RWPE2 (cell line): Measurements from ENCODE around the gene NAPEPLD.
"Not testable (repeated sequence)": the region's sequence is repeated elsewhere in the genome, so short reads cannot be mapped to it uniquely, and the experiment has no call there.

Source experiments
- ATAC-seq: fragments of 200-7000 bp; cut with Tn5 transposase; 3 replicates; pipeline ENCODE4 v1.9.1; 2021; ENCODE audit warnings: low read depth
- DNase-seq: peaks from one replicate; pipeline ENCODE4 v3.0.0-alpha.2; 2020; ENCODE audit warnings: low spot score
- H3K27ac ChIP-seq: fragments of 450-650 bp; 2 replicates; pipeline ENCODE4 v1.5.1; 2017; ENCODE audit warnings: mild to moderate bottlenecking; ENCODE audit not compliant: poor library complexity, severe bottlenecking
- H3K27me3 ChIP-seq: fragments of 250-450 bp; sonication (Bioruptor Pico); 2 replicates; pipeline ENCODE4 v1.5.1; 2021; ENCODE audit warnings: mild to moderate bottlenecking, moderate library complexity; ENCODE audit not compliant: insufficient read depth, poor library complexity, severe bottlenecking
- H3K36me3 ChIP-seq: fragments of 250-450 bp; sonication (Bioruptor Pico); 2 replicates; pipeline ENCODE4 v1.5.1; 2020; ENCODE audit warnings: low read depth, mild to moderate bottlenecking, moderate library complexity
- H3K4me1 ChIP-seq: fragments of 250-450 bp; sonication (Bioruptor Pico); 2 replicates; pipeline ENCODE4 v1.5.1; 2021; ENCODE audit warnings: mild to moderate bottlenecking, moderate library complexity; ENCODE audit not compliant: insufficient read depth, poor library complexity, severe bottlenecking
- H3K4me3 ChIP-seq: fragments of 250-450 bp; sonication (Bioruptor Pico); 2 replicates; pipeline ENCODE4 v1.5.1; 2021; ENCODE audit warnings: mild to moderate bottlenecking, moderate library complexity; ENCODE audit not compliant: severe bottlenecking
- H3K9me3 ChIP-seq: fragments of 250-450 bp; sonication (Bioruptor Pico); 2 replicates; pipeline ENCODE4 v1.5.1; 2021; ENCODE audit warnings: mild to moderate bottlenecking, moderate library complexity; ENCODE audit not compliant: severe bottlenecking
- TF ChIP-seq, protein P1 (sequence below): fragments of 450-650 bp; IDR thresholded peaks from one replicate; pipeline ENCODE4 v1.5.1; 2017; ENCODE audit warnings: mild to moderate bottlenecking, moderate library complexity; ENCODE audit not compliant: poor library complexity, severe bottlenecking

Gene NAPEPLD

DNA sequence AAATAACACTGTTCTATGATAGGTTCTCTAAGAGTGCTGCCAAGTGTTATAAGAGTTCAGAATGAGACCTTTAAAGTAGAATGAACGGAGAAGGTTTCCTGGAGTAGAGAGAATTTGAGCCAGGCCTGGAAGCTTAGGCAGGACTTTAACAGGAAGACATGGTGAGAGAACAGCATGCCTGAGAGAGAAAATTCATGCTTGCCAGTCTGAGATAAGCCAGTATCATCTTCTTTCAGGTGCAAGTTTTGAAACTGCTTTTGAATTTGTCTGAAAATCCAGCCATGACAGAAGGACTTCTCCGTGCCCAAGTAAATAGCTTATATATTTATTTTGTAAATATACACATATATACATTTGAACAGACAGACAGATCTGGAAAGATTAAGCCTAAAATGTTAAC lies 51.9 kb downstream of the NAPEPLD start:
- ATAC-seq (no peak), DNase-seq (no peak)
- TF ChIP-seq, protein P1, sequence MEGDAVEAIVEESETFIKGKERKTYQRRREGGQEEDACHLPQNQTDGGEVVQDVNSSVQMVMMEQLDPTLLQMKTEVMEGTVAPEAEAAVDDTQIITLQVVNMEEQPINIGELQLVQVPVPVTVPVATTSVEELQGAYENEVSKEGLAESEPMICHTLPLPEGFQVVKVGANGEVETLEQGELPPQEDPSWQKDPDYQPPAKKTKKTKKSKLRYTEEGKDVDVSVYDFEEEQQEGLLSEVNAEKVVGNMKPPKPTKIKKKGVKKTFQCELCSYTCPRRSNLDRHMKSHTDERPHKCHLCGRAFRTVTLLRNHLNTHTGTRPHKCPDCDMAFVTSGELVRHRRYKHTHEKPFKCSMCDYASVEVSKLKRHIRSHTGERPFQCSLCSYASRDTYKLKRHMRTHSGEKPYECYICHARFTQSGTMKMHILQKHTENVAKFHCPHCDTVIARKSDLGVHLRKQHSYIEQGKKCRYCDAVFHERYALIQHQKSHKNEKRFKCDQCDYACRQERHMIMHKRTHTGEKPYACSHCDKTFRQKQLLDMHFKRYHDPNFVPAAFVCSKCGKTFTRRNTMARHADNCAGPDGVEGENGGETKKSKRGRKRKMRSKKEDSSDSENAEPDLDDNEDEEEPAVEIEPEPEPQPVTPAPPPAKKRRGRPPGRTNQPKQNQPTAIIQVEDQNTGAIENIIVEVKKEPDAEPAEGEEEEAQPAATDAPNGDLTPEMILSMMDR: no peak
- H3K4me3 ChIP-seq: no peak overlapping the region
- H3K36me3 ChIP-seq: peaks cover 65% of the 10 kb centered on the region
- H3K27me3 ChIP-seq: no peaks in the 10 kb centered on the region
- no peak overlapping the region for H3K27ac ChIP-seq
- H3K4me1 ChIP-seq: no peaks in the 10 kb centered on the region
- H3K9me3 ChIP-seq: no peaks in the 10 kb centered on the region

DNA sequence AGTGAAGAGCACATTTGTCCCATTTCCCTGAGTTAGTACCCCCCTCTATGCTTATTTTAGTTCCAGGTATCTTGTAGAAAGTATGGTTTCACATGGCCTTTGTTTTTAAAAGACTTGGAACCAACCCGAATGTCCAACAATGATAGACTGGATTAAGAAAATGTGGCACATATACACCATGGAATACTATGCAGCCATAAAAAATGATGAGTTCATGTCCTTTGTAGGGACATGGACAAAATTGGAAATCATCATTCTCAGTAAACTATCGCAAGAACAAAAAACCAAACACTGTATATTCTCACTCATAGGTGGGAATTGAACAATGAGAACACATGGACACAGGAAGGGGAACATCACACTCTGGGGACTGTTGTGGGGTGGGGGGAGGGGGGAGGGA lies 53.3 kb downstream of the NAPEPLD start:
- not testable (repeated sequence) for H3K27me3 ChIP-seq, ATAC-seq, H3K9me3 ChIP-seq, H3K27ac ChIP-seq, H3K4me1 ChIP-seq, DNase-seq, H3K4me3 ChIP-seq
- peaks cover 55% of the 10 kb centered on the region for H3K36me3 ChIP-seq

DNA sequence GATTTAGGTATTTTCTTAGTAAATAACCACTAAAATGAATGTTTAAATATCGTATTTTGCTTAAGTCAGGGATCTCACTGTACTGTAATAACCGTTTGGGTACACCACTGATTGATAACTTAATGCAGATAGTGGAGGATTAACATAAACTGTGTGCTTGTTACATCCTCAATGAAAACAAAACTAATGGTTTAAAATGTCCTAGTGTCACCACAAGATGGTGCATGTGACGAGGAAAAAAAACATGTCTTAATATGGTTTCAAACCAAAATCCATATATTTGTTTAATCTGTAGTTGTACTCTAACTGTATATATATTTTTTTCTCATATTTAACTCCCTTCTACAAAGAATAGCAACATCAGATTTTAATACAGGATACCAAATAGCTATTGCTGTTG lies 54.8 kb downstream of the NAPEPLD start:
- DNase-seq: no peak
- no peak overlapping the region for H3K27ac ChIP-seq
- H3K36me3 ChIP-seq: peaks cover 58% of the 10 kb centered on the region
- no peaks in the 10 kb centered on the region for H3K27me3 ChIP-seq
- H3K4me3 ChIP-seq: no peak overlapping the region
- TF ChIP-seq, protein P1: peak; percentile 24
- H3K4me1 ChIP-seq: no peaks in the 10 kb centered on the region
- no peaks in the 10 kb centered on the region for H3K9me3 ChIP-seq
- no peak for ATAC-seq

DNA sequence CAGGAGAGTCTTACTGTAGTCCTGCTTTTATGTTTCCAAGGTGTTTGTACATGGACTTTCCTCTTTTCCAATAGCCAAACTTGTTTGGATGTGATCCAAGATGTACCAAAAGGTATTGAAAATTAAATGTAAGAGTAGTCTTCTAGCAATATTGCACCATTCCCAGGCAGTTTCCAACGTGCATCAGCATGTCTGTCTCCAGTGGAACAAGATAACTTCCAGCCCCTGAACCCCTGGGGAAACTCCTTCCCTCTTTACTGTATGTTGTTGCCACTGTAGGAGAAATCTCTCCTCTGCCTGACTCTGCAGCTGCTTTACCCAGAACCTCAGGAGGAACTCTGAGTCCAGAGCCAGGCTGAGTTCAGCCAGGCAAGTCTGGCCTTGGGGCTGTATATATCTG lies 55.5 kb downstream of the NAPEPLD start:
- Histone ChIP-seq H3K4me3 (no peak overlapping the region), H3K4me1 (no peaks in the 10 kb centered on the region), H3K27me3 (no peaks in the 10 kb centered on the region), H3K27ac (no peak overlapping the region), H3K36me3 (peaks cover 63% of the 10 kb centered on the region), H3K9me3 (no peaks in the 10 kb centered on the region)
- DNase-seq: no peak
- ATAC-seq: peak; percentile 29; the same call in 1 of the 3 replicates
- TF ChIP-seq, protein P1: no peak

DNA sequence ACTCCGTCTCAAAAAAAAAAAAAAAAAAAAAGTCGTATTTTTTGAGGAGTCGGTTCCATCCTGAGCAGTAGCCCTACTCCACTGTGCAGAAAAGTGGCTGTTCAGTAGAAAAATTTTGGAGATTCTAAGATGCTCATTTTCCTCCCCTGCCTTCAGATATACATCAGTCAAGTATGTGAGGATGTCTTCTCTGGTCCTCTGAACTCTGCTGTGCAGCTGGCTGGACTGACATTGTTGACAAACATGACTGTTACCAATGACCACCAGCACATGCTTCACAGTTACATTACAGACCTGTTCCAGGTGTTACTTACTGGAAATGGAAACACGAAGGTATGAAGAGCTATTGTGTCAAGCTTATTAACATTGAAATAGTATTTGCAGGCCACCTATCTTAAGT lies 56.6 kb downstream of the NAPEPLD start:
- not testable (repeated sequence) for H3K27me3 ChIP-seq, ATAC-seq, H3K27ac ChIP-seq, H3K4me3 ChIP-seq, DNase-seq, H3K9me3 ChIP-seq, H3K4me1 ChIP-seq
- peaks cover 65% of the 10 kb centered on the region for H3K36me3 ChIP-seq

DNA sequence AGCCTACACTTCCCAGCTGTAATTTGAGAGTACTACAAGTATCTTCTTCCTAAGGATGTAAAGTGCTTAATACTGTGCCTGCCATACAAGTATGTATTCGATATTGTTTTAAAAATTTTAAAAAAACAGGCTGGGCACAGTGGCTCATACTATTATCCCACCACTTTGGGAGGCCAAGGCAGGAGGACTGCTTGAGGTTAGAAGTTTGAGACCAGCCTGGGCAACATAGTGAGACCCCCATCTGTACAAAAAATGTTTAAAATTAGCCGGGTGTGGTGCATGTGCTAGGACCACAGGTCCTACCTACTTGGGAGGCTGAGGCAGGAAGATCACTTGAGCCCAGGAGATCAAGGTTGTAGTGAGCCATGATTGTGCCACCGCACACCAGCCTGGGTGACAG lies 65.7 kb downstream of the NAPEPLD start:
- TF ChIP-seq, protein P1: no peak
- Histone ChIP-seq H3K4me3 (no peak overlapping the region), H3K9me3 (no peaks in the 10 kb centered on the region), H3K4me1 (no peaks in the 10 kb centered on the region), H3K27me3 (no peaks in the 10 kb centered on the region), H3K36me3 (peaks cover 55% of the 10 kb centered on the region), H3K27ac (no peak overlapping the region)
- ATAC-seq (no peak), DNase-seq (no peak)
